ENCODE results near the gene UBAC2. TPM values are rescaled to one million over a fixed set of nuclear protein-coding genes. Genes with fewer than 3 reads are reported as not detected.

UBAC2 gene
- total and polyA plus RNA-seq, 2 experiments from 2014 or later: 71.2 to 130 TPM

GRCh38 chr13:99205621-99206220 lies 5.1 kb downstream of the UBAC2 start:
- no peak for DNase-seq (ENCODE audit: low read depth in 1 of 2, low spot score in 1 of 2)
- no peak for TF ChIP-seq CTCF (IDR thresholded peaks at IDR 0.05; ENCODE audit: low read depth, low read length)
- no peak overlapping the region for H3K27ac ChIP-seq
- no peaks in the 10 kb centered on the region for H3K9me3 ChIP-seq (ENCODE audit: low read depth)
- H3K27me3 ChIP-seq: no peaks in the 10 kb centered on the region
- H3K4me3 ChIP-seq: no peak overlapping the region
- no peaks in the 10 kb centered on the region for H3K36me3 ChIP-seq
- H3K4me1 ChIP-seq (ENCODE audit: low read depth): peaks cover 6% of the 10 kb centered on the region

GRCh38 chr13:99206226-99206625 lies 5.6 kb downstream of the UBAC2 start:
- no peak for TF ChIP-seq CTCF (IDR thresholded peaks at IDR 0.05; ENCODE audit: low read depth, low read length)
- Histone ChIP-seq H3K27me3 (no peaks in the 10 kb centered on the region), H3K9me3 (ENCODE audit: low read depth) (no peaks in the 10 kb centered on the region), H3K4me3 (no peak overlapping the region), H3K36me3 (no peaks in the 10 kb centered on the region), H3K27ac (no peak overlapping the region), H3K4me1 (ENCODE audit: low read depth) (peaks cover 6% of the 10 kb centered on the region)
- no peak for DNase-seq (ENCODE audit: low read depth in 1 of 2, low spot score in 1 of 2)

DNA sequence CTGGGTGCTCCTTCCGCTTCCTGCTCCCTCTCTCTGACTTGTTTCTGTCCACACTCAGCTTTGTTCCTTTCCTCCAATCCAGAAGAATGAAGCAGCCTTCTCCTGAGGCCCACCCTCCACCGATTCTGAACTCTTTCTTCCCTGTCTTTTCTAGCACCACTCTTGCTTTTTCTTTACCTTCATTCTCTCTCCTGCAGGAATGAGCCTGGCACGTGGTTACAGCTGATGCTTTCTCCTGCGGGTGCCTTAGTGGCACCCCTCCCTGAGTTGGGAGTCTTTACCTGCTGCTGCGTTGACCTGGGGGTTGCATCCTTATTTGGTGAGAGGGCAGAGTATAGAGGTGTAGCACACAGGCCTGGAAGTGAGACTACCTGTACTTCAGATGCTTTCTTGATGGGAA lies 6.2 kb downstream of the UBAC2 start:
- no peak for TF ChIP-seq CTCF (IDR thresholded peaks at IDR 0.05; ENCODE audit: low read depth, low read length)
- Histone ChIP-seq H3K36me3 (no peaks in the 10 kb centered on the region), H3K9me3 (ENCODE audit: low read depth) (no peaks in the 10 kb centered on the region), H3K4me1 (ENCODE audit: low read depth) (peaks cover 6% of the 10 kb centered on the region), H3K27me3 (no peaks in the 10 kb centered on the region), H3K4me3 (no peak overlapping the region), H3K27ac (no peak overlapping the region)
- DNase-seq (ENCODE audit: low read depth in 1 of 2, low spot score in 1 of 2): no peak

GRCh38 chr13:99207511-99207910 lies 6.9 kb downstream of the UBAC2 start:
- no peaks in the 10 kb centered on the region for H3K36me3 ChIP-seq
- DNase-seq (ENCODE audit: low read depth in 1 of 2, low spot score in 1 of 2): no peak
- H3K4me1 ChIP-seq (ENCODE audit: low read depth): peaks cover 2% of the 10 kb centered on the region
- H3K9me3 ChIP-seq (ENCODE audit: low read depth): no peaks in the 10 kb centered on the region
- H3K4me3 ChIP-seq: no peak overlapping the region
- no peak overlapping the region for H3K27ac ChIP-seq
- H3K27me3 ChIP-seq: no peaks in the 10 kb centered on the region
- TF ChIP-seq CTCF (IDR thresholded peaks at IDR 0.05; ENCODE audit: low read depth, low read length): no peak

- H3K4me1 ChIP-seq (ENCODE audit: low read depth): no peaks in the 10 kb centered on the region
- no peak overlapping the region for H3K4me3 ChIP-seq
- no peaks in the 10 kb centered on the region for H3K9me3 ChIP-seq (ENCODE audit: low read depth)
- H3K27ac ChIP-seq: no peak overlapping the region
- no peak for DNase-seq (ENCODE audit: low read depth in 1 of 2, low spot score in 1 of 2)
- TF ChIP-seq CTCF (IDR thresholded peaks at IDR 0.05; ENCODE audit: low read depth, low read length): no peak
- H3K27me3 ChIP-seq: no peaks in the 10 kb centered on the region
- no peaks in the 10 kb centered on the region for H3K36me3 ChIP-seq
Observed at GRCh38 chr13:99208185-99208584, 7.5 kb downstream of the UBAC2 start.
